ENCODE results near the gene C14orf132.

GRCh38 chr14:96085369-96085768 lies 46.2 kb downstream of the C14orf132 start:
- TF ChIP-seq POLR2AphosphoS5 (IDR thresholded peaks at IDR 0.05; ENCODE audit: low read depth, low read length): no peak
- TF ChIP-seq POLR2A (IDR thresholded peaks at IDR 0.05; ENCODE audit: low read depth, low read length): no peak
- TF ChIP-seq TAF1 (IDR thresholded peaks at IDR 0.05; ENCODE audit: borderline replicate concordance, low read depth, low read length): no peak

Data from GM12892 (cell line).